Adrenal gland (tissue), 5 donors: ENCODE data around the gene WDR5.

Experiments
- POLR2A ChIP-seq, 2 donors: fragments of 450-650 bp; IDR thresholded peaks; one replicate each; pipeline ENCODE4 v1.6.1; 2017; ENCODE audit warnings: antibody characterized with exemption in 2 of 2, mild to moderate bottlenecking in 2 of 2, moderate library complexity in 1 of 2
- TF ChIP-seq, protein P1 (sequence below), 6 experiments: fragments of 450-650 bp in 4 of 6; fragments of 200-600 bp in 2 of 6; sonication (generic) in 1 of 6; IDR thresholded peaks; 1 replicate in 5 of 6; 2 replicates in 1 of 6; pipeline versions ENCODE4 v1.5.1 to v1.8.0; 2016 to 2021; ENCODE audit warnings: antibody characterized with exemption in 6 of 6, mild to moderate bottlenecking in 2 of 6, moderate library complexity in 1 of 6
- donor health status: DM: no; HTN: no; CAD: no.

GRCh38 chr9:134174073-134174449 lies 38.2 kb downstream of the WDR5 start:
- TF ChIP-seq POLR2A (IDR thresholded peaks at IDR 0.05) = no peak
- TF ChIP-seq, protein P1, sequence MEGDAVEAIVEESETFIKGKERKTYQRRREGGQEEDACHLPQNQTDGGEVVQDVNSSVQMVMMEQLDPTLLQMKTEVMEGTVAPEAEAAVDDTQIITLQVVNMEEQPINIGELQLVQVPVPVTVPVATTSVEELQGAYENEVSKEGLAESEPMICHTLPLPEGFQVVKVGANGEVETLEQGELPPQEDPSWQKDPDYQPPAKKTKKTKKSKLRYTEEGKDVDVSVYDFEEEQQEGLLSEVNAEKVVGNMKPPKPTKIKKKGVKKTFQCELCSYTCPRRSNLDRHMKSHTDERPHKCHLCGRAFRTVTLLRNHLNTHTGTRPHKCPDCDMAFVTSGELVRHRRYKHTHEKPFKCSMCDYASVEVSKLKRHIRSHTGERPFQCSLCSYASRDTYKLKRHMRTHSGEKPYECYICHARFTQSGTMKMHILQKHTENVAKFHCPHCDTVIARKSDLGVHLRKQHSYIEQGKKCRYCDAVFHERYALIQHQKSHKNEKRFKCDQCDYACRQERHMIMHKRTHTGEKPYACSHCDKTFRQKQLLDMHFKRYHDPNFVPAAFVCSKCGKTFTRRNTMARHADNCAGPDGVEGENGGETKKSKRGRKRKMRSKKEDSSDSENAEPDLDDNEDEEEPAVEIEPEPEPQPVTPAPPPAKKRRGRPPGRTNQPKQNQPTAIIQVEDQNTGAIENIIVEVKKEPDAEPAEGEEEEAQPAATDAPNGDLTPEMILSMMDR (IDR thresholded peaks at IDR 0.05) = no peak
